Measurements from ENCODE around the gene CSAD. TPM values are rescaled to one million over a fixed set of nuclear protein-coding genes. Genes with fewer than 3 reads are reported as not detected.

The CSAD gene
- total and polyA plus RNA-seq, 2 of the 13 experiments (the other 11 are each of a cell fraction or from before 2014, with no cell fraction given): 7.2 to 23.5 TPM

DNA sequence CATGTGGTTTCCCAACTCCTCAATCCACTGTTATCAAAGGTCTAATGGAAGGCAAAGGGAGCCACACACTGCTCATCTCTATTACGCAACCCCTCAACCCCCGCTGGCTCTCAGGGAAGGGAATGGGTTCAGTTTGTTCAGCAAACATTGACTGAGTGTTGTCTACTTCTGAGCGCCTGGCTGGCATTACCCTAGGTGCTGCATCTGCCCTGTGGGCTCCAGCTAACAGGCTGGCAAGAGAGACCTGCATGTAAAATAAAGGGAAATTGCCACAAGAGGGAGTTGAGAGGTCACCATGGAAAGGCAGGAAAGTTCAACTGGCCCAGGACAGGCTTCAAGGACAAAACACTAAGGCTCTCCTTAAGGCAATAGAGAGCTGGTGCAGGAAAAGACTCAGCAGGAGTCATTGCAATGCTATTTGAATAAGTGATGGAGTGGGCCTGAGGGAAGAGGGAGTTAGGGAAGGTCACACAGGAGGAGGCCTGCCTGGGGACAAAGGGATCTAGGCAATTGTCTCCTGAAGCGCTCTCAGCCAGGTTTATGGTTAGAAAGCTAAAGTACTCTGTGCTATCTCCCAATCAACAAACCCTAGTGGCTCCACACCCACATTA lies 5.7 kb downstream of the CSAD start (continued):
- TF ChIP-seq ZNF317 (CRISPR knock-in tag; IDR thresholded peaks at IDR 0.05) (peak; percentile 67; the same call in 1 of the 2 replicates), IKZF4 (CRISPR knock-in tag; IDR thresholded peaks at IDR 0.05; ENCODE audit: borderline replicate concordance, low read depth, not compliant biosample characterization) (no peak), EED (CRISPR knock-in tag; IDR thresholded peaks at IDR 0.05) (peak; percentile 62; the same call in 1 of the 2 replicates), ETS1 (CRISPR knock-in tag; IDR thresholded peaks at IDR 0.05) (no peak), ZNF776 (CRISPR knock-in tag; IDR thresholded peaks at IDR 0.05) (no peak), GPN1 (CRISPR knock-in tag; IDR thresholded peaks at IDR 0.05; ENCODE audit: borderline replicate concordance) (no peak), IRF1 (CRISPR knock-in tag; IDR thresholded peaks at IDR 0.05; ENCODE audit: low read depth) (no peak), ZNF468 (CRISPR knock-in tag; IDR thresholded peaks at IDR 0.05) (no peak), KDM5B (CRISPR knock-in tag; IDR thresholded peaks at IDR 0.05; ENCODE audit: borderline replicate concordance) (no peak), ZNF572 (CRISPR knock-in tag; IDR thresholded peaks at IDR 0.05) (no peak), MTA3 (CRISPR knock-in tag; IDR thresholded peaks at IDR 0.05) (no peak), ZNF354B (CRISPR knock-in tag; IDR thresholded peaks at IDR 0.05) (no peak), HINFP (CRISPR knock-in tag; IDR thresholded peaks at IDR 0.05; ENCODE audit: low read depth) (no peak), ZBTB38 (CRISPR knock-in tag; IDR thresholded peaks at IDR 0.05) (no peak)
- TF ChIP-seq, protein P1, sequence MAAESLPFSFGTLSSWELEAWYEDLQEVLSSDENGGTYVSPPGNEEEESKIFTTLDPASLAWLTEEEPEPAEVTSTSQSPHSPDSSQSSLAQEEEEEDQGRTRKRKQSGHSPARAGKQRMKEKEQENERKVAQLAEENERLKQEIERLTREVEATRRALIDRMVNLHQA (CRISPR knock-in tag; IDR thresholded peaks at IDR 0.05): no peak
- TF ChIP-seq, protein P2, sequence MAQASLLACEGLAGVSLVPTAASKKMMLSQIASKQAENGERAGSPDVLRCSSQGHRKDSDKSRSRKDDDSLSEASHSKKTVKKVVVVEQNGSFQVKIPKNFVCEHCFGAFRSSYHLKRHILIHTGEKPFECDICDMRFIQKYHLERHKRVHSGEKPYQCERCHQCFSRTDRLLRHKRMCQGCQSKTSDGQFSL (CRISPR knock-in tag; IDR thresholded peaks at IDR 0.05): no peak
- TF ChIP-seq, protein P3, sequence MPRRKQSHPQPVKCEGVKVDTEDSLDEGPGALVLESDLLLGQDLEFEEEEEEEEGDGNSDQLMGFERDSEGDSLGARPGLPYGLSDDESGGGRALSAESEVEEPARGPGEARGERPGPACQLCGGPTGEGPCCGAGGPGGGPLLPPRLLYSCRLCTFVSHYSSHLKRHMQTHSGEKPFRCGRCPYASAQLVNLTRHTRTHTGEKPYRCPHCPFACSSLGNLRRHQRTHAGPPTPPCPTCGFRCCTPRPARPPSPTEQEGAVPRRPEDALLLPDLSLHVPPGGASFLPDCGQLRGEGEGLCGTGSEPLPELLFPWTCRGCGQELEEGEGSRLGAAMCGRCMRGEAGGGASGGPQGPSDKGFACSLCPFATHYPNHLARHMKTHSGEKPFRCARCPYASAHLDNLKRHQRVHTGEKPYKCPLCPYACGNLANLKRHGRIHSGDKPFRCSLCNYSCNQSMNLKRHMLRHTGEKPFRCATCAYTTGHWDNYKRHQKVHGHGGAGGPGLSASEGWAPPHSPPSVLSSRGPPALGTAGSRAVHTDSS (CRISPR knock-in tag; conservative IDR thresholded peaks at IDR 0.05): no peak
- TF ChIP-seq, protein P4, sequence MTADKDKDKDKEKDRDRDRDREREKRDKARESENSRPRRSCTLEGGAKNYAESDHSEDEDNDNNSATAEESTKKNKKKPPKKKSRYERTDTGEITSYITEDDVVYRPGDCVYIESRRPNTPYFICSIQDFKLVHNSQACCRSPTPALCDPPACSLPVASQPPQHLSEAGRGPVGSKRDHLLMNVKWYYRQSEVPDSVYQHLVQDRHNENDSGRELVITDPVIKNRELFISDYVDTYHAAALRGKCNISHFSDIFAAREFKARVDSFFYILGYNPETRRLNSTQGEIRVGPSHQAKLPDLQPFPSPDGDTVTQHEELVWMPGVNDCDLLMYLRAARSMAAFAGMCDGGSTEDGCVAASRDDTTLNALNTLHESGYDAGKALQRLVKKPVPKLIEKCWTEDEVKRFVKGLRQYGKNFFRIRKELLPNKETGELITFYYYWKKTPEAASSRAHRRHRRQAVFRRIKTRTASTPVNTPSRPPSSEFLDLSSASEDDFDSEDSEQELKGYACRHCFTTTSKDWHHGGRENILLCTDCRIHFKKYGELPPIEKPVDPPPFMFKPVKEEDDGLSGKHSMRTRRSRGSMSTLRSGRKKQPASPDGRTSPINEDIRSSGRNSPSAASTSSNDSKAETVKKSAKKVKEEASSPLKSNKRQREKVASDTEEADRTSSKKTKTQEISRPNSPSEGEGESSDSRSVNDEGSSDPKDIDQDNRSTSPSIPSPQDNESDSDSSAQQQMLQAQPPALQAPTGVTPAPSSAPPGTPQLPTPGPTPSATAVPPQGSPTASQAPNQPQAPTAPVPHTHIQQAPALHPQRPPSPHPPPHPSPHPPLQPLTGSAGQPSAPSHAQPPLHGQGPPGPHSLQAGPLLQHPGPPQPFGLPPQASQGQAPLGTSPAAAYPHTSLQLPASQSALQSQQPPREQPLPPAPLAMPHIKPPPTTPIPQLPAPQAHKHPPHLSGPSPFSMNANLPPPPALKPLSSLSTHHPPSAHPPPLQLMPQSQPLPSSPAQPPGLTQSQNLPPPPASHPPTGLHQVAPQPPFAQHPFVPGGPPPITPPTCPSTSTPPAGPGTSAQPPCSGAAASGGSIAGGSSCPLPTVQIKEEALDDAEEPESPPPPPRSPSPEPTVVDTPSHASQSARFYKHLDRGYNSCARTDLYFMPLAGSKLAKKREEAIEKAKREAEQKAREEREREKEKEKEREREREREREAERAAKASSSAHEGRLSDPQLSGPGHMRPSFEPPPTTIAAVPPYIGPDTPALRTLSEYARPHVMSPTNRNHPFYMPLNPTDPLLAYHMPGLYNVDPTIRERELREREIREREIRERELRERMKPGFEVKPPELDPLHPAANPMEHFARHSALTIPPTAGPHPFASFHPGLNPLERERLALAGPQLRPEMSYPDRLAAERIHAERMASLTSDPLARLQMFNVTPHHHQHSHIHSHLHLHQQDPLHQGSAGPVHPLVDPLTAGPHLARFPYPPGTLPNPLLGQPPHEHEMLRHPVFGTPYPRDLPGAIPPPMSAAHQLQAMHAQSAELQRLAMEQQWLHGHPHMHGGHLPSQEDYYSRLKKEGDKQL (CRISPR knock-in tag; IDR thresholded peaks at IDR 0.05; ENCODE audit: low read depth): no peak

All from HepG2 (cell line).